HCT116 (cell line): ENCODE measurements around the gene AGL. TPM values are rescaled to one million over a fixed set of nuclear protein-coding genes. Genes with fewer than 3 reads are reported as not detected.

Source experiments
- ATAC-seq: fragments of 200-7000 bp; cut with Tn5 transposase; 2 replicates; pipeline ENCODE4 v1.9.1; 2020; ENCODE audit warnings: mild to moderate bottlenecking, moderate library complexity
- BruUV-seq: library from RNA; stranded (reverse); fragments of 400-500 nt; replicated peaks from 2 replicates; lab custom pipeline; 2021; lab: Mats Ljungman, UMichigan
- CTCF ChIA-PET: fragments of 300-600 bp; sonication (Branson Sonifier 250); formaldehyde crosslinking; loops from one replicate; lab custom pipeline; 2021; ENCODE audit warnings: antibody characterized with exemption; lab: Charles Lee
- POLR2A ChIA-PET: fragments of 300-600, 350-600 bp; sonication (Branson Sonifier 250); formaldehyde crosslinking; loops from one replicate; lab custom pipeline; 2021; ENCODE audit warnings: antibody characterized with exemption; lab: Charles Lee
- RAD21 ChIA-PET, 2 experiments: fragments of 300-600 bp; sonication (Branson Sonifier 250); formaldehyde crosslinking; loops; one replicate each; lab custom pipeline; 2023; ENCODE audit warnings: low total read pairs in 2 of 2; ENCODE audit not compliant: uncharacterized antibody in 2 of 2, unreplicated experiment in 2 of 2, low non-redundant PET in 1 of 2; lab: Charles Lee
- DNase-seq: peaks from one replicate; pipeline ENCODE4 v3.0.0-alpha.2; 2010; ENCODE audit warnings: low read depth, low spot score
- H2AFZ ChIP-seq: fragments of 200-600 bp; shearing (Covaris generic), sonication (generic); 2 replicates; pipeline ENCODE4 v1.6.1; 2017; ENCODE audit warnings: low read depth, mixed run types, mixed read lengths, antibody characterized with exemption, low read length; ENCODE audit not compliant: poor library complexity, severe bottlenecking
- H3K27ac ChIP-seq: 2 replicates; pipeline ENCODE4 v1.5.1; 2012; ENCODE audit warnings: low read depth, low read length
- H3K27me3 ChIP-seq: fragments of 200-600 bp; sonication (generic); 2 replicates; pipeline ENCODE4 v1.6.1; 2016; ENCODE audit warnings: mixed run types, low read length, mixed read lengths; ENCODE audit not compliant: insufficient read depth
- H3K36me3 ChIP-seq, 2 experiments: fragments of 200-500 bp in 1 of 2; fragments of 200-600 bp in 1 of 2; sonication (Bioruptor generic) in 1 of 2; sonication (generic) in 1 of 2; 2 replicates each; pipeline versions ENCODE4 v1.5.1 to v1.6.1; 2014 to 2016; ENCODE audit warnings: low read length in 2 of 2, inconsistent platforms in 1 of 2, mixed read lengths in 1 of 2, mixed run types in 1 of 2; ENCODE audit not compliant: insufficient read depth in 2 of 2, control insufficient read depth in 1 of 2
- H3K4me1 ChIP-seq, 2 experiments: fragments of 200-600 bp in 1 of 2; sonication (generic) in 1 of 2; 2 replicates each; pipeline versions ENCODE4 v1.5.1 to v1.6.1; 2012 to 2017; ENCODE audit warnings: low read length in 2 of 2, inconsistent platforms in 1 of 2, mild to moderate bottlenecking in 1 of 2, mixed read lengths in 1 of 2, mixed run types in 1 of 2, moderate library complexity in 1 of 2; ENCODE audit not compliant: insufficient read depth in 2 of 2, control insufficient read depth in 1 of 2
- H3K4me2 ChIP-seq: fragments of 200-600 bp; sonication (generic); 2 replicates; pipeline ENCODE4 v1.6.1; 2017; ENCODE audit warnings: mixed run types, low read length, mixed read lengths
- H3K4me3 ChIP-seq, 2 experiments: fragments of 200-600 bp in 1 of 2; sonication (generic) in 1 of 2; replicated peaks in 1 of 2; 2 replicates each; pipeline ENCODE4 v1.5.1; 2011 to 2016; ENCODE audit warnings: low read length in 2 of 2, control low read depth in 1 of 2, low read depth in 1 of 2, mild to moderate bottlenecking in 1 of 2, mixed read lengths in 1 of 2, mixed run types in 1 of 2
- H3K79me2 ChIP-seq: fragments of 200-600 bp; sonication (generic); 2 replicates; pipeline ENCODE4 v1.6.1; 2017; ENCODE audit warnings: mild to moderate bottlenecking, mixed run types, low read length, moderate library complexity, mixed read lengths; ENCODE audit not compliant: insufficient read depth
- H3K9ac ChIP-seq: fragments of 200-600 bp; sonication (generic); 2 replicates; pipeline ENCODE4 v1.6.1; 2016; ENCODE audit warnings: low read length, mixed read lengths
- H3K9me2 ChIP-seq: fragments of 200-600 bp; sonication (generic), shearing (Covaris generic); 2 replicates; pipeline ENCODE4 v1.6.1; 2017; ENCODE audit warnings: mixed run types, mild to moderate bottlenecking, moderate library complexity; ENCODE audit not compliant: insufficient read depth
- H3K9me3 ChIP-seq, 2 experiments: fragments of 200-500 bp in 1 of 2; fragments of 200-600 bp in 1 of 2; sonication (Bioruptor generic) in 1 of 2; sonication (generic) in 1 of 2; 2 replicates each; pipeline ENCODE4 v1.6.1; 2014 to 2017; ENCODE audit warnings: low read length in 2 of 2, mixed read lengths in 2 of 2, inconsistent platforms in 1 of 2, low read depth in 1 of 2, mild to moderate bottlenecking in 1 of 2, mixed run types in 1 of 2, moderate library complexity in 1 of 2; ENCODE audit not compliant: control insufficient read depth in 1 of 2, insufficient read depth in 1 of 2
- H4K20me1 ChIP-seq: fragments of 200-600 bp; sonication (generic), shearing (Covaris generic); 2 replicates; pipeline ENCODE4 v1.6.1; 2017; ENCODE audit warnings: mixed run types, mild to moderate bottlenecking, moderate library complexity; ENCODE audit not compliant: insufficient read depth
- CTCF ChIP-seq, 3 experiments: fragments of 200-600 bp in 1 of 3; sonication (generic) in 1 of 3; IDR thresholded peaks in 2 of 3; conservative IDR thresholded peaks in 1 of 3; 2 replicates each; pipeline ENCODE4 v1.5.1; 2012 to 2017; ENCODE audit warnings: low read depth in 2 of 3, low read length in 2 of 3, antibody characterized with exemption in 1 of 3, borderline replicate concordance in 1 of 3, control low read depth in 1 of 3, mild to moderate bottlenecking in 1 of 3, mixed read lengths in 1 of 3, mixed run types in 1 of 3, moderate library complexity in 1 of 3; ENCODE audit not compliant: insufficient read depth in 1 of 3
- EZH2phosphoT487 ChIP-seq: fragments of 200-600 bp; IDR thresholded peaks from 2 replicates; pipeline ENCODE4 v1.6.1; 2018; ENCODE audit warnings: antibody characterized with exemption, borderline replicate concordance
- JUND ChIP-seq: IDR thresholded peaks from 2 replicates; pipeline ENCODE4 v1.6.1; 2012
- POLR2A ChIP-seq: IDR thresholded peaks from 2 replicates; pipeline ENCODE4 v1.7.0; 2011; ENCODE audit warnings: borderline replicate concordance; ENCODE audit not compliant: insufficient read depth, insufficient read length; ENCODE audit errors: extremely low read depth
- POLR2AphosphoS5 ChIP-seq: IDR thresholded peaks from 2 replicates; pipeline ENCODE4 v1.6.1; 2011; ENCODE audit warnings: mild to moderate bottlenecking, low read depth, low read length, moderate library complexity
- RAD21 ChIP-seq: IDR thresholded peaks from 2 replicates; pipeline ENCODE4 v1.6.1; 2012; ENCODE audit warnings: low read depth, mild to moderate bottlenecking
- REST ChIP-seq: IDR thresholded peaks from 2 replicates; pipeline ENCODE4 v1.6.1; 2012; ENCODE audit warnings: low read depth
- SP1 ChIP-seq: IDR thresholded peaks from 2 replicates; pipeline ENCODE4 v1.6.1; 2012; ENCODE audit warnings: low read depth
- TCF7L2 ChIP-seq: IDR thresholded peaks from 2 replicates; pipeline ENCODE4 v1.7.0; 2011; ENCODE audit warnings: borderline replicate concordance, inconsistent platforms; ENCODE audit not compliant: insufficient read depth, insufficient read length; ENCODE audit errors: extremely low read depth
- YY1 ChIP-seq: IDR thresholded peaks from 2 replicates; pipeline ENCODE4 v1.6.1; 2011; ENCODE audit warnings: low read length, low read depth, moderate library complexity, mild to moderate bottlenecking; ENCODE audit not compliant: insufficient replicate concordance; ENCODE audit errors: extremely low read depth
- ZFX ChIP-seq: fragments of 450-650 bp; IDR thresholded peaks from 2 replicates; pipeline ENCODE4 v1.6.1; 2017
- ZNF274 ChIP-seq: fragments of 200-500 bp; sonication (Bioruptor generic); IDR thresholded peaks from 2 replicates; pipeline ENCODE4 v1.6.1; 2014; ENCODE audit warnings: mild to moderate bottlenecking, low read depth, low read length, inconsistent platforms
- intact Hi-C: fragments of 100-400 bp; cut with micrococcal nuclease; formaldehyde crosslinking; loops from 2 replicates; pipeline ENCODE4 v1.10.0; 2022
- total RNA-seq: library from RNA; stranded (reverse); gene quantifications from one replicate; pipeline ENCODE4 v1.2.1, GENCODE V29; 2021; ENCODE audit not compliant: unreplicated experiment
- TF ChIP-seq, protein P1 (sequence below): IDR thresholded peaks from 2 replicates; pipeline ENCODE4 v1.6.1; 2012
- TF ChIP-seq, protein P2 (sequence below): IDR thresholded peaks from 2 replicates; pipeline ENCODE4 v1.6.1; 2011; ENCODE audit warnings: mild to moderate bottlenecking, low read length, moderate library complexity; ENCODE audit not compliant: insufficient replicate concordance; ENCODE audit errors: extremely low read depth

The AGL gene
- total RNA-seq, 1 experiment from 2014 or later = 19.4 TPM

GRCh38 chr1:99886179-99886578 is 36.0 kb downstream of the AGL start:
- Histone ChIP-seq H3K9ac (no peak overlapping the region), H3K9me2 (no peaks in the 10 kb centered on the region)
- RAD21 ChIA-PET = no interaction called here
- TF ChIP-seq JUND (no peak), POLR2AphosphoS5 (no peak), CTCF (IDR thresholded peaks at IDR 0.05 in 2 of 3, conservative IDR thresholded peaks at IDR 0.05 in 1 of 3; ENCODE audit: borderline replicate concordance in 1 of 3, insufficient read depth in 1 of 3, low read depth in 2 of 3, low read length in 2 of 3) (no peak), RAD21 (no peak), SP1 (no peak), REST (no peak), YY1 (no peak), TCF7L2 (no peak), ZNF274 (no peak), POLR2A (no peak), ZFX (no peak), EZH2phosphoT487 (no peak)
- TF ChIP-seq, protein P1, sequence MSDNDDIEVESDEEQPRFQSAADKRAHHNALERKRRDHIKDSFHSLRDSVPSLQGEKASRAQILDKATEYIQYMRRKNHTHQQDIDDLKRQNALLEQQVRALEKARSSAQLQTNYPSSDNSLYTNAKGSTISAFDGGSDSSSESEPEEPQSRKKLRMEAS = no peak
- TF ChIP-seq, protein P2, sequence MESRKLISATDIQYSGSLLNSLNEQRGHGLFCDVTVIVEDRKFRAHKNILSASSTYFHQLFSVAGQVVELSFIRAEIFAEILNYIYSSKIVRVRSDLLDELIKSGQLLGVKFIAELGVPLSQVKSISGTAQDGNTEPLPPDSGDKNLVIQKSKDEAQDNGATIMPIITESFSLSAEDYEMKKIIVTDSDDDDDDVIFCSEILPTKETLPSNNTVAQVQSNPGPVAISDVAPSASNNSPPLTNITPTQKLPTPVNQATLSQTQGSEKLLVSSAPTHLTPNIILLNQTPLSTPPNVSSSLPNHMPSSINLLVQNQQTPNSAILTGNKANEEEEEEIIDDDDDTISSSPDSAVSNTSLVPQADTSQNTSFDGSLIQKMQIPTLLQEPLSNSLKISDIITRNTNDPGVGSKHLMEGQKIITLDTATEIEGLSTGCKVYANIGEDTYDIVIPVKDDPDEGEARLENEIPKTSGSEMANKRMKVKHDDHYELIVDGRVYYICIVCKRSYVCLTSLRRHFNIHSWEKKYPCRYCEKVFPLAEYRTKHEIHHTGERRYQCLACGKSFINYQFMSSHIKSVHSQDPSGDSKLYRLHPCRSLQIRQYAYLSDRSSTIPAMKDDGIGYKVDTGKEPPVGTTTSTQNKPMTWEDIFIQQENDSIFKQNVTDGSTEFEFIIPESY = no peak
- TF ChIP-seq, all 23 proteins: peak for 0
- Histone ChIP-seq H3K36me3 (peaks cover 5 to 6% of the 10 kb centered on the region in 2 experiments; a peak in 2 of 4 replicates), H4K20me1 (no peaks in the 10 kb centered on the region), H3K27me3 (no peaks in the 10 kb centered on the region), H3K9me3 (no peaks in the 10 kb centered on the region), H3K4me1 (no peaks in the 10 kb centered on the region), H3K27ac (no peak overlapping the region), H3K4me2 (no peak overlapping the region), H2AFZ (no peak overlapping the region), H3K79me2 (no peaks in the 10 kb centered on the region), H3K4me3 (no peak overlapping the region)
- DNase-seq (no peak), ATAC-seq (no peak)
- ChIA-PET POLR2A (no interaction called here), CTCF (no interaction called here)
- intact Hi-C loops = no loop called here
- no TSS peak for BruUV-seq
